ENCODE measurements around the gene AQP4.

Gene AQP4

DNA sequence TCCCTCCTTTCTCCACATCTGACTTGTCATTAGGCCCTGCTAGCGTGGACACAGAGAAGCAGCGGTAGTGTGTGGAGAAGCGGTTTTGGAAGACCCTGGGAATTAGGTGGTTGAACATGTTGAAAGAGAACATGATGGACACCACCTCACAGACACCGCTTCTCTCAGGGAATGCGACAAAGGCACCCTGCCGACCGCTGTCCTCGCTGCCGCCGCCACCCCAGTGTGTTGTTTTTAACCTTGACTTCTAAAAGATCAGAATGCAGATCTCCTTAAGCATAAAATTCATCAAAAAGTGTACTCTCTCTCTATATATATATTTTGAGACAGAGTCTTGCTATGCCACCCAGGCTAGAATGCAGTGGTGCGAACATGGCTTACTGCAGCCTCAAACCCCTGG lies 33.2 kb downstream of the AQP4 start:
- DNase-seq: no peak

DNA sequence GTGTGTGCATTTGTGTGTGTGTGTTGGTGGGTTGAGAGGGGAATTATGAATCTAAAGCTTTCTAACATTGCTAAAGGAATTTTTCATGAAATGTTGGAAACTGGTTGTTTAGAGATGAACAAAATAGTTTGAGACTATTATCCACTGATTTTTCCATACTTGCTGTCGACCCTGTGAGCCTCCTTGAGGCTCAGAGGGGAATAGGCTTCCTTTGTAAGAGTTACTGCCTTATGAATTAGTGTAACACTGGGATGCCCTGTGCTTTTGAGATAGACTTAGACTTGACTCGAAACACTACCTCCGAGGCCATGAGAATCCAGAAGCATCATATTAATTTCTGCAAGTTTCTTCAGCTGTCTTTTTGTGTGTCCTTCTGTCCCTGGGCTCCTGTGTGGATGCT lies 37.9 kb downstream of the AQP4 start:
- no peak for DNase-seq

DNA sequence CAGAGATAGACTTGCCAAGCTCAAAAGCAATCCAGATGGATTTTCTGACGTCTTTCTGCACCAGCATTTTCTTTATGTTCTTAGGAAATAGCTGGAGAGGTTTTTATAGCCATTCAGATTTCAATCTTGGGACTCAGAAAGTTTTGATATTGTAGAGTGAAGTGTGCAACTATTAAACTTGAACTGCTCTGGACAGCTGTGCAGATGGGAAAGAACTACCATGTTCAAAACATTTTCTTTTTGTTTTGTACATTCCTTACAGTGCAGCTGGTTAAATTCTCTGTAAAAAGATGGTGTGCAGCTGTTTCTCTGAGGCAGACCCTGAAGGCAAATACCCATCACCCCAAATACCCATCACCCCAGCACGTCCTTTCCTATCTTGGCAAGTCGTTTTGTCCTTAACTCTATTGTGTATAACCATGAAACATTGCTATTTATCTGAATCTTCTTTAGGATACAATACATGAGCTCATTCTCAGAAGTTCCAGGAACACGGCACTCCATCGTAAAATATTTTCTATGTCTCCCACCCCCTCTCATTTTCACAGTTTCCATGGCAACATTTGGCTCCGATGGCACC lies 38.8 kb downstream of the AQP4 start:
- DNase-seq: no peak

DNA sequence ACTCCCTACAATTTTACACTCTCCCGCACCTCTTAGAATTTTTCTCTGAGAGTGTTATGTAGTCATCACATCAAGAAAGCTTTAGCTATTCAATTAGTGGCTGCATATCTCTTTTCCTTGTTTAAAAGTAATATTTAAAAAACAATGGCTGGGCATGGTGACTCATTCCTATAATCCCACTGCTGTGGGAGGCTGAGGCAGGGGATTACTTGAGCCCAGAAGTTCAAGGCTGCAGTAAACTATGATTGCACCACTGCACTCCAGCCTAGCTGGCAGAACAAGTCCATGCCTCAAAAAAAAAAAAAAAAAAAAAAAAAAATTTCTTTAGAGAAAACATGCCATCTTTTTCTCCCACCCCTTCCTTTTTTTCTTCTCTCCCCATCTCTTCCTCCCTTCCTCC lies 44.3 kb downstream of the AQP4 start:
- no peak for DNase-seq

DNA sequence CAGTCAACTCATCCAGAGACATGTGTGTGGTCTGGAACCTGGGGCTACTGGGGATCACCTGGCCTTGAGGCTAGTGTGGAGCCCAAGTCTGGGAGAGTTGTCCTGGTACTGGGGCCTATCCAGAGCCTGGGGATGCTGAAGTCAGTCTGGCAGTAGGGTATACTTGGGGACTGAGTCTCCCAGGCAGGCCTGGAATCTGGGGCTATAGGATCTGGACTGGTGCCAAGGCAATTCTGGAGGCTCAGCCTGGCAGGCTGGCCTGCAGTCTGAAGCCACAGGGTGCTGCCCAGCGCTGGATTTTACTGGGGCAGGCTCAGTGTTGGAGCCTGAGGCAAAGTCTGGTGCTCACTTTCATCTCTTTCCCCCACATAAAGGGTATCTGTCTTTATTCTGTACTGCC lies 46.5 kb downstream of the AQP4 start:
- no peak for DNase-seq

DNA sequence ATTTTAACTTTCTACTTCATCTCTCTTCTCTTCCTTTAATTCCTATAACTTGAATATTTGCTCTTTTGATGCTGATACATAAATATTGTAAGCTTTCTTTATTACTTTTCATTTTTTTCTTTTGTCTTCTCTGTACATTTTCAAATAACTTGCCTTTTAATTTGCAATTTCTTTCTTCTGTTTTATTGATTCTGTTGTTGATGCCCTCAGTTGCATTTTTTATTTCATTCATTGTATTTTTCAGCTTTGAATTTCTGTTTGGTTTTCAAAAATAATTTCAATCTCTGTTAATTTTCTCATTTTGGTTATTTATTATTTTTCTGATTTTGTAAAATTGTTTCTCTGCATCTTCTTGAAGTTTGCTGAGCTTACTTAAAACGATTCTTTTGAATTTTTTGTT lies 47.0 kb downstream of the AQP4 start:
- DNase-seq: no peak

DNA sequence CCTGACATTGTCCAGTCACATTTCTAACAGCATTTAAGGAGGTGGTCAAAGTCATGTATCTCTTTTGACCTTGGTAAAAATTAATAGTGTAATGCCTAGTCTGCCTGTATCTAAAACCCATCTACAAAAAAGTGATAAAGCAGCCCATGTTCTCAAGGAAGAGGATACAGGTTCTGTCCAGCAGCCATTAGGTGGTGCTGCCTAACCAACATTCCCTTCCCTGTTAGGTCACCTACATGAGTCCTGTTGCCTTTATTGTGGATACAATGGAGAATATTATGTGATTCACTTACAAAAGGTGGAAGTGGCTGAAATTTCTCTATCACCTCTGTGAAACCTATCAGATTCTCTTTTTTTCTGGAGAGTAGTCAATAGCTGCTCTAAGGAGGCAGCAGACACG lies 52.5 kb downstream of the AQP4 start:
- no peak for DNase-seq

DNA sequence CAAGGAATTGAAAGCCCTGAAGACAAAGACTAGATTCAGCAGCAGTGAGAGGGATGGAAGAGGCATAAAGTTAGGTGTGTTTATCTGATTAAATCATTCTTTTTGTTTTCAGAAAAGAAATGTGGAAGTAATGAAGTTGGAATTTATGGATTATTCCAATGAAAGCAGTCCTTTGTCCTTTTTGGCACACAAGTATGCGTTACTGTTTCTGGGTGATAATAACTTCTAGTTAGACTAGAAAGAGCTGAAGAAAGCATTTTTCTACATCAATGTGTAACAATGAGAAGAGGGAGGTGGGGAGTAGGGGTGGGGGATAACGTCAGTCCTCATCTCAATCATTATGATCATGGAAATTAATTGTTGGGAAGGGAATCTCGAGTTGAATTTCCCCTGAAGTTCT lies 53.0 kb downstream of the AQP4 start:
- no peak for DNase-seq

DNA sequence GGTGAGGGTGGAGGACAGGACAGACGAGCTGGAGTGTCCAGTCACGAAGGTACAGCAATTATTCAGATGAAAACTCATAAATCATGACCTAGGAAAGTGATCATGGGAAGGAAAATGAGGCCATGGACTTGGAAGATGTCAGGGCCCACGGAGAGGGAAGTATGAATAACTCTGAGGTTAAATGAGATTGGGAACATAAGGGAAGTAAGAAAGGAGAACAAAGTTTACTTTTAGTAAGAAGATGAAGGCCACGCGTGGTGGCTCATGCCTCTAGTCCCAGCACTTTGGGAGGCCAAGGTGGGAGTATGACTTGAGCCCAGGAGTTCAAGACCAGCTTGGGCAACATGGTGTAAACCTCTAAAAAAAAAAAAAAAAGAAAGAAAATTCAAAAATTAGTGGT lies 56.2 kb downstream of the AQP4 start:
- DNase-seq: no peak

DNA sequence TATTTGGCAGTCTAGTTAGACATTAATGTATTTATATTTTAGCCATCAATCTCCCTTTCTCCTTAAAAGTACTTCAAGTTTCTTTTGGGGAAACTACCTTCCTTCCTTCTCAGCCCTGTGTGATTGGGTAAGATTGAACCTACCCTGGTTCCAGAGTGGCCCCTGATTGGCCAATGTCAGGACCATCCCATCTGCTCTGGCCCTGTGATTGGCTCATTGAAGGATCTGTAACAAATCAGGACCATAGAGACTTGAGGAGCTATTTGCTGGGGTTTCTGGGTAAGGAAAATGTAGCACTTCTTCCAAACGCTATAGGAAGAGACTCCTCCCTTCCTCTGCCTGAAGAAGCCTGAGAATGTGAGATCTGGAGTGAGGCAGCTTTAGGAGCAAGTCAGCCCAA lies 59.3 kb downstream of the AQP4 start:
- no peak for DNase-seq

DNA sequence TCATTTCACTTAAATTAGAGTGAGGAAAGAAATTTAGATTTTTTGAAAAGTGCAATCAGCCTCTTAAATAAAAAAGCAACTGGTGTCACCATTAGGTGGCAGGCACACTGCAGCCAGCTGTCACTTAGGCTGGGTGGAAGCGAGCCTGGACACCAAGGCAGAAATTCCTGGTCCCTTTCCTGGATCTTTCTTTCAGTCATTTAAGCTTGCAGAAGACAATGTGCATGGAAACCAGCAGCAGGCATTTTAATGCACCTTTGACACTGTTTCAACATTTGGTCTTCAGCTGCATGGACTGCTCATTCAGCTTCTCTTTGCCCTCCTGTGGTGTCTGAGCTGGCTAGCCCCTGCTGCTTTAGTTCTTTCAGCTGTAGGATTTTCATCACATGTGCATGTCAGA lies 61.0 kb downstream of the AQP4 start:
- DNase-seq: no peak

DNA sequence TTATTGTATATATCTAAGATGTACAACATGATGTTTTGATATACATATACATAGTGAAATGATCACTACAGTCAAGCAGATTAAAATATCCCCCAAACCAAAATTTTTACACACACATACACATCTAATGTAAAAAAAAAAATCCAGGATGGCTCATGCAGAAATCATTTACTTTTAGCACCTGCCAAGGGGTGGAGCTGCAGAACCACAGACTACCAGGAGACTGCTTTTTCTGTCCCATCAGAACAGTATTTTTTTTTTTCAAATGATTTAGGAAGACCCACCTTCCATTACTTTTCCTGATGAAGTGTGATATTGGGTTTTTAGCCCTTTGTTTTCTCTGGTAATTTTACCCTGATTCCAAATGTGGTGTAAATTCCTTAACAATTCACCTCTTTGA lies 61.9 kb downstream of the AQP4 start:
- no peak for DNase-seq

DNA sequence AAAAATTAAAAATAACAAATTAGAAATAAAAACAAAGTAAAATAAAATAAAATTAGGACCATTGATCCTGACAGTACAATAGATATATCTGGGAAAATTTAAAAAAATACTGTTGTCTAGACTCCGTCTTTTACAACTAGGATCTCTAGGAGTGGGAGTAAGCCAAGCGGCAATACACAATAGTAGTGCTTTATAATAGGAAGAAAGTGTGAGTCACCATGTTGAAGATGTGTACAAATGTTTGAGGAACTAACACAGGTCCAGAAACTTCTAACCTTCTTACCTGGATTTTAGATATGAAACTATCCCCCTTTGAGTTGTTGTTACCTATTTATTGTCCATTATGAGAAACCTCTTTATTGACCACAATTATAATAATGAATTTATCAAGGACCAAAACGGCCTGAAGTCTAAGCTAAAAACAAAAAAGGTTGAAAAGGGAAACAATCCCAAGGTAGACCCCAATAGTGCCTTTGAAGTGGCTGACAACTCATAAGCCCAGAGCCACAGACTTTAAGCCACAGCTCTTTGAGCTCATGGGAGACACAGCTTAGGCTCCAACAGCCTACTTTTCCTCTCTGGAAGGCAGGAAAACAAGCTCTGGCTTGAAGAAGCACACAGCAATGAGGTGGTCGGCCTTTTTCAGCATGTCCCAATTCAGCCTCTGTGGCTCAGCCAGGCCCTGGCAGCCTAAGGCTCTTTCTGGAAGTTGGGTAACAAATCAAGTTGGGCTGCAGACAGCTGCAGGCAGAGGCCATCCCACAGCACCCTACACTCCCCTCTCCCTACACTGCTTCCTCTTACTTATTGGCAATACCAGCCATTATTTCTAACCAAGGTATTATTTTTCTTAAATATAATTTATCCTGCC lies 62.9 kb downstream of the AQP4 start:
- no peak for DNase-seq

Data from stimulated activated CD4-positive, alpha-beta T cell treated with anti-CD3 and anti-CD28 coated beads, Interleukin-4, amount 100 ng/mL, for 4 hours (primary cell).